Measurements from ENCODE around the gene IKZF3. TPM values are rescaled to one million over a fixed set of nuclear protein-coding genes. Genes with fewer than 3 reads are reported as not detected.
"Not testable (repeated sequence)": the region's sequence is repeated elsewhere in the genome, so short reads cannot be mapped to it uniquely, and the experiment has no call there.

IKZF3 gene
- total RNA-seq, 1 experiment from 2014 or later: not detected

- H3K79me2 ChIP-seq (ENCODE audit: low read length): no peaks in the 10 kb centered on the region
- no peak overlapping the region for H3K4me3 ChIP-seq (ENCODE audit: low read length)
- H3K27ac ChIP-seq (ENCODE audit: low read length): no peak overlapping the region
- no peak overlapping the region for H3K4me2 ChIP-seq (ENCODE audit: low read length)
- H4K20me1 ChIP-seq (ENCODE audit: low read length): no peaks in the 10 kb centered on the region
- no TSS peak for BruUV-seq (replicated peaks)
- H3K27me3 ChIP-seq (ENCODE audit: low read length): no peaks in the 10 kb centered on the region
- POLR2A ChIA-PET (ENCODE audit: unreplicated experiment): no interaction called here
- CTCF ChIA-PET: no interaction called here
- intact Hi-C loops (cut with micrococcal nuclease): loop anchor here (5.0 kb wide), 1 partner anchor 128 kb away; no protein-coding TSS in a partner anchor
- no peak overlapping the region for H3K9ac ChIP-seq (ENCODE audit: low read length)
- DNase-seq: no peak
- peaks cover 6% of the 10 kb centered on the region; the same call in 1 of the 2 replicates for H3K4me1 ChIP-seq (ENCODE audit: insufficient read depth, low read length)
- no peaks in the 10 kb centered on the region for H3K36me3 ChIP-seq (ENCODE audit: low read depth, low read length)
- no peak overlapping the region for H2AFZ ChIP-seq (ENCODE audit: low read length)
- no peaks in the 10 kb centered on the region for H3F3A ChIP-seq (ENCODE audit: low read length, unreplicated experiment)
- TF ChIP-seq EZH2 (IDR thresholded peaks at IDR 0.05; ENCODE audit: low read length, unreplicated experiment): no peak
- no peak for TF ChIP-seq CTCF (conservative IDR thresholded peaks at IDR 0.05; ENCODE audit: low read depth, low read length)
- TF ChIP-seq EZH2phosphoT487 (IDR thresholded peaks at IDR 0.05; ENCODE audit: borderline replicate concordance, low read length): no peak
- no peaks in the 10 kb centered on the region for H3K9me2 ChIP-seq (replicated peaks; ENCODE audit: low read length)
- H3K9me3 ChIP-seq (ENCODE audit: low read length): no peaks in the 10 kb centered on the region
- ATAC-seq: no peak
Observed at GRCh38 chr17:39750131-39751015, 113.7 kb downstream of the IKZF3 start.

GRCh38 chr17:39748444-39749034 lies 115.6 kb downstream of the IKZF3 start:
- H3K4me1 ChIP-seq (ENCODE audit: insufficient read depth, low read length); CTCF ChIA-PET; H3K9ac ChIP-seq (ENCODE audit: low read length); H3K36me3 ChIP-seq (ENCODE audit: low read depth, low read length); H3K9me3 ChIP-seq (ENCODE audit: low read length); H3K79me2 ChIP-seq (ENCODE audit: low read length); H3K4me3 ChIP-seq (ENCODE audit: low read length); DNase-seq; H3K4me2 ChIP-seq (ENCODE audit: low read length); ATAC-seq; H3K9me2 ChIP-seq (replicated peaks; ENCODE audit: low read length); H3K27me3 ChIP-seq (ENCODE audit: low read length); BruUV-seq (replicated peaks); H4K20me1 ChIP-seq (ENCODE audit: low read length); intact Hi-C loops (cut with micrococcal nuclease); H3K27ac ChIP-seq (ENCODE audit: low read length); H3F3A ChIP-seq (ENCODE audit: low read length, unreplicated experiment); H2AFZ ChIP-seq (ENCODE audit: low read length): not testable (repeated sequence)
- POLR2A ChIA-PET (ENCODE audit: unreplicated experiment): interaction anchor here (0.6 kb wide), 1 partner anchor 766 kb away, joined by 3 read pairs; no protein-coding TSS in a partner anchor

GRCh38 chr17:39747745-39748144 lies 116.4 kb downstream of the IKZF3 start:
- Histone ChIP-seq H3K27ac (ENCODE audit: low read length) (no peak overlapping the region), H3K79me2 (ENCODE audit: low read length) (no peaks in the 10 kb centered on the region), H3K9me2 (replicated peaks; ENCODE audit: low read length) (no peaks in the 10 kb centered on the region), H2AFZ (ENCODE audit: low read length) (no peak overlapping the region), H3K4me3 (ENCODE audit: low read length) (no peak overlapping the region), H4K20me1 (ENCODE audit: low read length) (no peaks in the 10 kb centered on the region), H3K4me1 (ENCODE audit: insufficient read depth, low read length) (no peaks in the 10 kb centered on the region), H3K27me3 (ENCODE audit: low read length) (no peaks in the 10 kb centered on the region), H3F3A (ENCODE audit: low read length, unreplicated experiment) (no peaks in the 10 kb centered on the region), H3K9me3 (ENCODE audit: low read length) (no peaks in the 10 kb centered on the region), H3K36me3 (ENCODE audit: low read depth, low read length) (no peaks in the 10 kb centered on the region; the same call in 1 of the 2 replicates), H3K4me2 (ENCODE audit: low read length) (no peak overlapping the region), H3K9ac (ENCODE audit: low read length) (no peak overlapping the region)
- POLR2A ChIA-PET (ENCODE audit: unreplicated experiment): interaction anchor here (0.6 kb wide), 1 partner anchor 96 kb away, joined by 7 read pairs; no protein-coding TSS in a partner anchor
- TF ChIP-seq EZH2 (IDR thresholded peaks at IDR 0.05; ENCODE audit: low read length, unreplicated experiment) (no peak), CTCF (conservative IDR thresholded peaks at IDR 0.05; ENCODE audit: low read depth, low read length) (no peak), EZH2phosphoT487 (IDR thresholded peaks at IDR 0.05; ENCODE audit: borderline replicate concordance, low read length) (no peak)
- intact Hi-C loops (cut with micrococcal nuclease): no loop called here
- no peak for ATAC-seq
- CTCF ChIA-PET: no interaction called here
- no TSS peak for BruUV-seq (replicated peaks)
- no peak for DNase-seq
